ENCODE measurements around the gene ITGB3. TPM values are rescaled to one million over a fixed set of nuclear protein-coding genes. Genes with fewer than 3 reads are reported as not detected.

ITGB3 gene
- total and polyA plus RNA-seq, 5 donors from 2014 or later: 0.05 to 18.4 TPM; not detected in 3

GRCh38 chr17:47279062-47279801 lies 25.6 kb downstream of the ITGB3 start:
- peak overlapping the region in 1 of 3 donors; percentile 64 for H3K27ac Mint-ChIP-seq
- H3K27ac ChIP-seq (ENCODE audit: insufficient read depth, low read length, poor library complexity, severe bottlenecking): no peak overlapping the region
- DNase-seq (no peak), ATAC-seq (ENCODE audit: low read depth in 2 of 2) (peak in 1 of 2 donors; percentile 8)
- H3K9me3 ChIP-seq (ENCODE audit: control insufficient read depth in 2 of 2, low read length in 2 of 2): no peaks in the 10 kb centered on the region
- peaks cover 8% of the 10 kb centered on the region for H3K27me3 Mint-ChIP-seq
- H3K36me3 ChIP-seq (ENCODE audit: control insufficient read depth, insufficient read depth, low read length): no peaks in the 10 kb centered on the region
- H3K4me1 ChIP-seq (ENCODE audit: control insufficient read depth, insufficient read depth, low read length, poor library complexity, severe bottlenecking): no peaks in the 10 kb centered on the region
- no peaks in the 10 kb centered on the region for H3K27me3 ChIP-seq (ENCODE audit: control insufficient read depth, insufficient read depth, low read length)
- H3K36me3 Mint-ChIP-seq: no peaks in the 10 kb centered on the region
- H3K4me3 ChIP-seq (ENCODE audit: low read depth, low read length): no peak overlapping the region
- H3K9me3 Mint-ChIP-seq: no peaks in the 10 kb centered on the region
- peaks cover 2 to 6% (median 5%) of the 10 kb centered on the region in 4 donors for H3K4me1 Mint-ChIP-seq
- no peak overlapping the region for H3K4me3 Mint-ChIP-seq

GRCh38 chr17:47280072-47280811 lies 26.6 kb downstream of the ITGB3 start:
- Mint-ChIP-seq H3K9me3 (no peaks in the 10 kb centered on the region), H3K4me3 (no peak overlapping the region), H3K27ac (peak overlapping the region in 1 of 3 donors; percentile 63), H3K4me1 (peaks cover 2 to 6% (median 5%) of the 10 kb centered on the region in 4 donors), H3K27me3 (peaks cover 4% of the 10 kb centered on the region), H3K36me3 (no peaks in the 10 kb centered on the region)
- no peak for ATAC-seq (ENCODE audit: low read depth in 2 of 2)
- Histone ChIP-seq H3K36me3 (ENCODE audit: control insufficient read depth, insufficient read depth, low read length) (no peaks in the 10 kb centered on the region), H3K27me3 (ENCODE audit: control insufficient read depth, insufficient read depth, low read length) (no peaks in the 10 kb centered on the region), H3K9me3 (ENCODE audit: control insufficient read depth in 2 of 2, low read length in 2 of 2) (no peaks in the 10 kb centered on the region), H3K4me3 (ENCODE audit: low read depth, low read length) (no peak overlapping the region), H3K27ac (ENCODE audit: insufficient read depth, low read length, poor library complexity, severe bottlenecking) (no peak overlapping the region), H3K4me1 (ENCODE audit: control insufficient read depth, insufficient read depth, low read length, poor library complexity, severe bottlenecking) (no peaks in the 10 kb centered on the region)
- DNase-seq: no peak

- ATAC-seq (ENCODE audit: low read depth in 2 of 2): no peak
- H3K36me3 Mint-ChIP-seq: no peaks in the 10 kb centered on the region
- H3K27me3 Mint-ChIP-seq: peaks cover 4% of the 10 kb centered on the region
- Histone ChIP-seq H3K36me3 (ENCODE audit: control insufficient read depth, insufficient read depth, low read length) (no peaks in the 10 kb centered on the region), H3K4me3 (ENCODE audit: low read depth, low read length) (no peak overlapping the region), H3K27me3 (ENCODE audit: control insufficient read depth, insufficient read depth, low read length) (no peaks in the 10 kb centered on the region), H3K9me3 (ENCODE audit: control insufficient read depth in 2 of 2, low read length in 2 of 2) (no peaks in the 10 kb centered on the region), H3K27ac (ENCODE audit: insufficient read depth, low read length, poor library complexity, severe bottlenecking) (no peak overlapping the region), H3K4me1 (ENCODE audit: control insufficient read depth, insufficient read depth, low read length, poor library complexity, severe bottlenecking) (no peaks in the 10 kb centered on the region)
- peaks cover 3 to 7% (median 5%) of the 10 kb centered on the region in 4 donors for H3K4me1 Mint-ChIP-seq
- DNase-seq: no peak
- H3K4me3 Mint-ChIP-seq: no peak overlapping the region
- H3K9me3 Mint-ChIP-seq: no peaks in the 10 kb centered on the region
- no peak overlapping the region for H3K27ac Mint-ChIP-seq
These were observed 27.6 kb downstream of the ITGB3 start for GRCh38 chr17:47281216-47281615.

- H3K9me3 ChIP-seq (ENCODE audit: control insufficient read depth in 2 of 2, low read length in 2 of 2): no peaks in the 10 kb centered on the region
- no peak for ATAC-seq (ENCODE audit: low read depth in 2 of 2)
- no peak overlapping the region for H3K4me3 ChIP-seq (ENCODE audit: low read depth, low read length)
- no peak for DNase-seq
- H3K36me3 Mint-ChIP-seq: no peaks in the 10 kb centered on the region
- no peaks in the 10 kb centered on the region for H3K9me3 Mint-ChIP-seq
- no peaks in the 10 kb centered on the region for H3K27me3 ChIP-seq (ENCODE audit: control insufficient read depth, insufficient read depth, low read length)
- H3K36me3 ChIP-seq (ENCODE audit: control insufficient read depth, insufficient read depth, low read length): no peaks in the 10 kb centered on the region
- no peak overlapping the region for H3K27ac Mint-ChIP-seq
- no peak overlapping the region for H3K4me3 Mint-ChIP-seq
- H3K4me1 Mint-ChIP-seq: peaks cover 0 to 5% (median 2%) of the 10 kb centered on the region in 4 donors
- H3K27ac ChIP-seq (ENCODE audit: insufficient read depth, low read length, poor library complexity, severe bottlenecking): no peak overlapping the region
- peaks cover 4% of the 10 kb centered on the region for H3K27me3 Mint-ChIP-seq
- H3K4me1 ChIP-seq (ENCODE audit: control insufficient read depth, insufficient read depth, low read length, poor library complexity, severe bottlenecking): no peaks in the 10 kb centered on the region
These were observed 31.4 kb downstream of the ITGB3 start for GRCh38 chr17:47285003-47285402.

- H3K27me3 Mint-ChIP-seq: peaks cover 2% of the 10 kb centered on the region
- H3K4me1 Mint-ChIP-seq: peaks cover 0 to 5% (median 2%) of the 10 kb centered on the region in 4 donors
- no peak overlapping the region for H3K27ac Mint-ChIP-seq
- Histone ChIP-seq H3K36me3 (ENCODE audit: control insufficient read depth, insufficient read depth, low read length) (no peaks in the 10 kb centered on the region), H3K4me3 (ENCODE audit: low read depth, low read length) (no peak overlapping the region), H3K27ac (ENCODE audit: insufficient read depth, low read length, poor library complexity, severe bottlenecking) (no peak overlapping the region), H3K9me3 (ENCODE audit: control insufficient read depth in 2 of 2, low read length in 2 of 2) (no peaks in the 10 kb centered on the region), H3K4me1 (ENCODE audit: control insufficient read depth, insufficient read depth, low read length, poor library complexity, severe bottlenecking) (no peaks in the 10 kb centered on the region), H3K27me3 (ENCODE audit: control insufficient read depth, insufficient read depth, low read length) (no peaks in the 10 kb centered on the region)
- H3K36me3 Mint-ChIP-seq: no peaks in the 10 kb centered on the region
- peak in 1 of 2 donors; percentile 14 for ATAC-seq (ENCODE audit: low read depth in 2 of 2)
- no peaks in the 10 kb centered on the region for H3K9me3 Mint-ChIP-seq
- no peak overlapping the region for H3K4me3 Mint-ChIP-seq
- DNase-seq: no peak
These were observed 32.7 kb downstream of the ITGB3 start for GRCh38 chr17:47286198-47286914.

GRCh38 chr17:47287068-47287467 lies 33.4 kb downstream of the ITGB3 start:
- H3K4me1 Mint-ChIP-seq: peaks cover 0 to 9% (median 2%) of the 10 kb centered on the region in 4 donors
- no peaks in the 10 kb centered on the region for H3K27me3 Mint-ChIP-seq
- no peaks in the 10 kb centered on the region for H3K36me3 Mint-ChIP-seq
- no peak overlapping the region for H3K27ac ChIP-seq (ENCODE audit: insufficient read depth, low read length, poor library complexity, severe bottlenecking)
- H3K4me3 ChIP-seq (ENCODE audit: low read depth, low read length): no peak overlapping the region
- no peak for ATAC-seq (ENCODE audit: low read depth in 2 of 2)
- DNase-seq: no peak
- no peaks in the 10 kb centered on the region for H3K36me3 ChIP-seq (ENCODE audit: control insufficient read depth, insufficient read depth, low read length)
- no peaks in the 10 kb centered on the region for H3K4me1 ChIP-seq (ENCODE audit: control insufficient read depth, insufficient read depth, low read length, poor library complexity, severe bottlenecking)
- no peak overlapping the region for H3K27ac Mint-ChIP-seq
- no peaks in the 10 kb centered on the region for H3K27me3 ChIP-seq (ENCODE audit: control insufficient read depth, insufficient read depth, low read length)
- no peaks in the 10 kb centered on the region for H3K9me3 Mint-ChIP-seq
- H3K4me3 Mint-ChIP-seq: no peak overlapping the region
- no peaks in the 10 kb centered on the region for H3K9me3 ChIP-seq (ENCODE audit: control insufficient read depth in 2 of 2, low read length in 2 of 2)

GRCh38 chr17:47287639-47288038 lies 34.0 kb downstream of the ITGB3 start:
- ATAC-seq (ENCODE audit: low read depth in 2 of 2) (no peak), DNase-seq (no peak)
- Mint-ChIP-seq H3K4me1 (peaks cover 0 to 9% (median 2%) of the 10 kb centered on the region in 4 donors), H3K36me3 (no peaks in the 10 kb centered on the region), H3K4me3 (no peak overlapping the region), H3K27me3 (peaks cover 5% of the 10 kb centered on the region), H3K9me3 (no peaks in the 10 kb centered on the region), H3K27ac (no peak overlapping the region)
- H3K27ac ChIP-seq (ENCODE audit: insufficient read depth, low read length, poor library complexity, severe bottlenecking): no peak overlapping the region
- no peaks in the 10 kb centered on the region for H3K27me3 ChIP-seq (ENCODE audit: control insufficient read depth, insufficient read depth, low read length)
- H3K9me3 ChIP-seq (ENCODE audit: control insufficient read depth in 2 of 2, low read length in 2 of 2): no peaks in the 10 kb centered on the region
- H3K4me3 ChIP-seq (ENCODE audit: low read depth, low read length): no peak overlapping the region
- H3K36me3 ChIP-seq (ENCODE audit: control insufficient read depth, insufficient read depth, low read length): no peaks in the 10 kb centered on the region
- H3K4me1 ChIP-seq (ENCODE audit: control insufficient read depth, insufficient read depth, low read length, poor library complexity, severe bottlenecking): no peaks in the 10 kb centered on the region

Data from CD4-positive, CD25-positive, alpha-beta regulatory T cell (primary cell).